Measurements from ENCODE around the gene NRXN3.

DNA sequence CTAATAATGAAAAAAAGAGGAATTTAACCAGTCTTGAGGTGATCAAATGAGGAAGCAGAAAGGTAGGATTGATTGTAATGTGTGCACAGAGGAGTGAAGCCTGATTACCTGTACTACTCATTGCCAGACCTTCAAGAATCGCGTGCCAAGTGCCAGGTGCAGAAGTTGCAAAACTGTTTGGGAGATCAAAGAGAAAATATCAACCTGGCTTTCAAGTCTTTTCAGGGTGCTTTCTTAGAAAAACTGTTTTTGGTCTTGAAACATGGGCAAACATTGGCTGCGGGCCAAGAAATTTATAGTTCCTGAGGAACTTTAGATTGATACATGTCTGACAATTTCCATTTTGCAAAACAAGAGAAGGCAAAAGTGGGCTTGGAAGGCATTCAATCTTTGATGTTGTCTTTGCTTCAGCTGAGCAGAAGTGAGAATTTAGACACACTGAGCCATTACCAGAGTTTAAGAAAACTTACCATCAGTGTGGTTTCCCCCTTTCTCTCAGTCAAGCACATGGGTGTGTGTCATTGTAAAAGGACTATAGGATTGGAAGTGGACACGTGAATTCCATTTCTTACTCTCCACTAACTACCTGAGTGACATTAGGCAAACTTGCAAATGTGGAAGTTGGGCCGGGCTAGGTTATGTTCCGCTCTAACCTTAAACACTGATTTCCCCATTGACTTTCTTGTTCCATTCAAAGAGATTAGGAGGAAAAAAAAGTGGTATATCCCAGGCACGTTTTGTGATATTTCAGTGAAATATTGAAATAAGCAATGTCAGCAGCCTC, 1555.0 kb downstream of the NRXN3 start:
- TF ChIP-seq EZH2 (IDR thresholded peaks at IDR 0.05; ENCODE audit: low read depth), result no peak
- TF ChIP-seq, protein P1, sequence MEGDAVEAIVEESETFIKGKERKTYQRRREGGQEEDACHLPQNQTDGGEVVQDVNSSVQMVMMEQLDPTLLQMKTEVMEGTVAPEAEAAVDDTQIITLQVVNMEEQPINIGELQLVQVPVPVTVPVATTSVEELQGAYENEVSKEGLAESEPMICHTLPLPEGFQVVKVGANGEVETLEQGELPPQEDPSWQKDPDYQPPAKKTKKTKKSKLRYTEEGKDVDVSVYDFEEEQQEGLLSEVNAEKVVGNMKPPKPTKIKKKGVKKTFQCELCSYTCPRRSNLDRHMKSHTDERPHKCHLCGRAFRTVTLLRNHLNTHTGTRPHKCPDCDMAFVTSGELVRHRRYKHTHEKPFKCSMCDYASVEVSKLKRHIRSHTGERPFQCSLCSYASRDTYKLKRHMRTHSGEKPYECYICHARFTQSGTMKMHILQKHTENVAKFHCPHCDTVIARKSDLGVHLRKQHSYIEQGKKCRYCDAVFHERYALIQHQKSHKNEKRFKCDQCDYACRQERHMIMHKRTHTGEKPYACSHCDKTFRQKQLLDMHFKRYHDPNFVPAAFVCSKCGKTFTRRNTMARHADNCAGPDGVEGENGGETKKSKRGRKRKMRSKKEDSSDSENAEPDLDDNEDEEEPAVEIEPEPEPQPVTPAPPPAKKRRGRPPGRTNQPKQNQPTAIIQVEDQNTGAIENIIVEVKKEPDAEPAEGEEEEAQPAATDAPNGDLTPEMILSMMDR (conservative IDR thresholded peaks at IDR 0.05), result no peak

All from PC-9 (cell line).